HepG2 (cell line): ENCODE measurements around the gene PGM5. TPM values are rescaled to one million over a fixed set of nuclear protein-coding genes. Genes with fewer than 3 reads are reported as not detected.

Experiments used
- ATAC-seq: fragments of 200-7000 bp; cut with Tn5 transposase; 3 replicates; pipeline ENCODE4 v1.9.1; 2020; ENCODE audit warnings: mild to moderate bottlenecking, moderate library complexity
- BruUV-seq: library from RNA; stranded (reverse); fragments of 400-500 nt; replicated peaks from 2 replicates; lab custom pipeline; 2021; lab: Mats Ljungman, UMichigan
- CTCF ChIA-PET: fragments of 300-600 bp; formaldehyde crosslinking; extraction: SDS; loops from one replicate; lab custom pipeline; 2021; ENCODE audit warnings: low total read pairs, inconsistent platforms, low intra/inter-chr PET ratio; lab: Yijun Ruan, JAX
- POLR2A ChIA-PET: fragments of 350-600 bp; sonication (Branson Sonifier 250); formaldehyde crosslinking; loops from one replicate; lab custom pipeline; 2020; ENCODE audit warnings: antibody characterized with exemption, inconsistent platforms; lab: Yijun Ruan, JAX
- DNase-seq: peaks from one replicate; pipeline ENCODE4 v3.0.0-alpha.2; 2015; ENCODE audit warnings: low spot score
- FAIRE-seq: peaks from 3 replicates; lab custom pipeline; 2011; peaks lifted over from hg19 to GRCh38; lab: Jason Lieb, UNC
- H2AFZ ChIP-seq: one replicate; pipeline ENCODE4 v1.6.1; 2011; ENCODE audit warnings: low read length, inconsistent platforms
- H3K27ac ChIP-seq: fragments of 300-600 bp; 3 replicates; pipeline ENCODE4 v1.8.0; 2011; ENCODE audit warnings: mixed run types, mild to moderate bottlenecking, mixed read lengths, low read length, inconsistent platforms; ENCODE audit not compliant: insufficient read depth; ENCODE audit errors: extremely low read length
- H3K27me3 ChIP-seq, 2 experiments: fragments of 200-600 bp in 1 of 2; 2 replicates in 1 of 2; 3 replicates in 1 of 2; pipeline versions ENCODE4 v1.6.0 to v1.8.0; 2011; ENCODE audit warnings: low read length in 2 of 2, mild to moderate bottlenecking in 2 of 2, moderate library complexity in 2 of 2, inconsistent platforms in 1 of 2; ENCODE audit not compliant: insufficient read depth in 2 of 2, control insufficient read depth in 1 of 2
- H3K36me3 ChIP-seq, 2 experiments: fragments of 200-600 bp in 1 of 2; replicated peaks in 1 of 2; 2 replicates in 1 of 2; 3 replicates in 1 of 2; pipeline versions ENCODE4 v1.5.1 to v1.8.0; 2011; ENCODE audit warnings: low read length in 2 of 2, inconsistent platforms in 1 of 2; ENCODE audit not compliant: insufficient read depth in 2 of 2, control insufficient read depth in 1 of 2
- H3K4me1 ChIP-seq: 2 replicates; pipeline ENCODE4 v1.5.1; 2012; ENCODE audit warnings: low read length, inconsistent platforms; ENCODE audit not compliant: insufficient read depth
- H3K4me2 ChIP-seq: 2 replicates; pipeline ENCODE4 v1.6.0; 2011; ENCODE audit warnings: low read depth, low read length, inconsistent platforms
- H3K4me3 ChIP-seq, 3 experiments: fragments of 200-600 bp in 1 of 3; sonication (generic), shearing (Covaris generic) in 1 of 3; replicated peaks in 1 of 3; 2 replicates each; pipeline ENCODE4 v1.5.1; 2011 to 2016; ENCODE audit warnings: low read length in 3 of 3, inconsistent platforms in 2 of 3, low read depth in 2 of 3, mild to moderate bottlenecking in 2 of 3, control low read depth in 1 of 3, mixed read lengths in 1 of 3; ENCODE audit not compliant: insufficient read depth in 1 of 3
- H3K79me2 ChIP-seq: one replicate; pipeline ENCODE4 v1.6.1; 2011; ENCODE audit warnings: low read length, inconsistent platforms; ENCODE audit not compliant: insufficient read depth
- H3K9ac ChIP-seq: 2 replicates; pipeline ENCODE4 v1.6.0; 2011; ENCODE audit warnings: mild to moderate bottlenecking, low read depth, low read length, inconsistent platforms; ENCODE audit not compliant: insufficient read depth
- H3K9me3 ChIP-seq: 2 replicates; pipeline ENCODE4 v1.5.1; 2012; ENCODE audit warnings: mild to moderate bottlenecking, low read length
- H4K20me1 ChIP-seq: 2 replicates; pipeline ENCODE4 v1.6.0; 2011; ENCODE audit warnings: inconsistent platforms, mild to moderate bottlenecking, low read length, moderate library complexity; ENCODE audit not compliant: insufficient read depth
- CBX5 ChIP-seq: sonication (generic); formaldehyde crosslinking; IDR thresholded peaks from 2 replicates; pipeline ENCODE4 v1.4.0; 2020; ENCODE audit warnings: missing genetic modification reagents, borderline replicate concordance
- ISX ChIP-seq: sonication (generic); formaldehyde crosslinking; conservative IDR thresholded peaks from 2 replicates; pipeline ENCODE4 v1.5.0; 2020; ENCODE audit warnings: missing genetic modification reagents
- MED1 ChIP-seq: sonication (generic); formaldehyde crosslinking; IDR thresholded peaks from 2 replicates; pipeline ENCODE4 v1.4.0; 2020; ENCODE audit warnings: missing genetic modification reagents
- SP5 ChIP-seq: IDR thresholded peaks from 2 replicates; pipeline ENCODE4 v1.6.1; 2016; ENCODE audit warnings: low read depth, borderline replicate concordance
- TBL1XR1 ChIP-seq: fragments of 150-350 bp; IDR thresholded peaks from 2 replicates; pipeline ENCODE4 v1.6.1; 2014; ENCODE audit warnings: borderline replicate concordance, low read length; ENCODE audit not compliant: partially characterized antibody
- TOPORS ChIP-seq: sonication (generic); formaldehyde crosslinking; IDR thresholded peaks from 2 replicates; pipeline ENCODE4 v1.8.0; 2023; ENCODE audit warnings: mild to moderate bottlenecking, missing genetic modification reagents
- YY1 ChIP-seq: IDR thresholded peaks from 2 replicates; pipeline ENCODE4 v1.6.1; 2011; ENCODE audit warnings: low read length, low read depth, moderate library complexity, mild to moderate bottlenecking; ENCODE audit not compliant: insufficient read depth, insufficient replicate concordance
- ZNF589 ChIP-seq: sonication (generic); formaldehyde crosslinking; conservative IDR thresholded peaks from 2 replicates; pipeline ENCODE4 v1.8.0; 2022; ENCODE audit warnings: mild to moderate bottlenecking, moderate library complexity, missing genetic modification reagents
- ZNF629 ChIP-seq: sonication (generic); formaldehyde crosslinking; conservative IDR thresholded peaks from 2 replicates; pipeline ENCODE4 v1.5.0; 2020; ENCODE audit warnings: missing genetic modification reagents
- WGBS: methylation state at CpG from one replicate; pipeline ENCODE4 v1.1.6; 2017; ENCODE audit warnings: low lambda C conversion rate; 5-methylcytosine and 5-hydroxymethylcytosine counted together
- in situ Hi-C: cut with HindIII; loops from 2 replicates; pipeline ENCODE4 v1.10.0; 2017; ENCODE audit warnings: low pct_unique_long_range_greater_than_20kb; ENCODE audit not compliant: extremely low pct_ligation_motif_present
- intact Hi-C: fragments of 100-400 bp; cut with micrococcal nuclease; formaldehyde crosslinking; loops from one replicate; pipeline ENCODE4 v1.10.0; 2022; ENCODE audit not compliant: unreplicated experiment
- polyA plus RNA-seq, 8 experiments: library from polyadenylated mRNA; depleted of rRNA in 3 of 8; stranded (reverse) in 7 of 8; unstranded in 1 of 8; fragments of >200 nt; fragmentation: Illumina TruSeq in 4 of 8; extraction: Trizol in 4 of 8; gene quantifications; 2 replicates each; pipeline versions ENCODE4 v1.2.1 to v1.2.3, GENCODE V29; 2011 to 2016; ENCODE audit warnings: low read depth in 4 of 8, missing spikeins in 1 of 8, mixed read lengths in 1 of 8; ENCODE audit not compliant: insufficient read depth in 1 of 8
- total RNA-seq, 5 experiments: library from RNA; depleted of rRNA; stranded (reverse); fragments of >200 nt; fragmentation: Illumina TruSeq; extraction: Trizol; gene quantifications; 2 replicates each; pipeline ENCODE4 v1.2.3, GENCODE V29; 2016; ENCODE audit warnings: low read depth in 1 of 5
- TF ChIP-seq, protein P1 (sequence below): sonication (generic); formaldehyde crosslinking; IDR thresholded peaks from 2 replicates; pipeline ENCODE4 v1.5.0; 2020; ENCODE audit warnings: mild to moderate bottlenecking, missing genetic modification reagents
- TF ChIP-seq, protein P2 (sequence below): sonication (generic); formaldehyde crosslinking; IDR thresholded peaks from 2 replicates; pipeline ENCODE4 v1.9.0; 2021; ENCODE audit warnings: mild to moderate bottlenecking, missing genetic modification reagents

PGM5 gene
- total and polyA plus RNA-seq, 2 of the 13 experiments (the other 11 are each of a cell fraction or from before 2014, with no cell fraction given) = not detected

DNA sequence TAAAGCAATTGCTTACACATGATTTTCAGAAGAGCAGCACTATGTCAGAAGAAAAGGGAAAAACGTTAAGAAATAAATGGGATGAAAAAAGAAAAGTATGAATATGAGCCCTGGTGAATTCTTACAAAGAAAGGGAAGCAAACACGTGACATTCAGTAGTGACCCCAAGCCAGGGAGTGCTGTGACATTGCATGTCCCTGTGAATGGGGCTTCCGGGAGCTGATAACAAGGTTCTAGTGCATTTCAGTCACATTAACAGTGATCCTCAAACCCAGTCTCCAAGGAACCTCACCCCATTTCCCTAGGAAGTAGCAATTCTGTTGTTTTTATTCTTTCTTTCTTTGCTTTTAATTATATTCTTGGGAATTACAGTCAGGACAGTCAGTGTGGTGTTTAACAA, 157.0 kb downstream of the PGM5 start:
- ChIA-PET CTCF (no interaction called here), POLR2A (no interaction called here)
- no peak overlapping the region for H3K4me2 ChIP-seq
- H3K4me3 ChIP-seq = no peak overlapping the region
- FAIRE-seq (no peak), ATAC-seq (no peak), DNase-seq (no peak)
- no peaks in the 10 kb centered on the region for H3K27me3 ChIP-seq
- H3K9ac ChIP-seq = no peak overlapping the region
- no peak overlapping the region for H2AFZ ChIP-seq
- BruUV-seq = no TSS peak
- no peaks in the 10 kb centered on the region for H3K79me2 ChIP-seq
- WGBS = 29% methylated on average over 3 of the region's 3 CpGs
- H3K36me3 ChIP-seq = no peaks in the 10 kb centered on the region
- intact Hi-C loops (no loop called here), in situ Hi-C loops (no loop called here)
- H4K20me1 ChIP-seq = no peaks in the 10 kb centered on the region
- peaks cover 9% of the 10 kb centered on the region for H3K4me1 ChIP-seq
- H3K9me3 ChIP-seq = no peaks in the 10 kb centered on the region
- H3K27ac ChIP-seq = no peak overlapping the region
- TF ChIP-seq TBL1XR1 (no peak), SP5 (no peak), ISX (no peak), CBX5 (CRISPR knock-in tag) (no peak), MED1 (CRISPR knock-in tag) (no peak), ZNF629 (CRISPR knock-in tag) (no peak), YY1 (no peak), ZNF589 (no peak), TOPORS (CRISPR knock-in tag) (no peak)
- TF ChIP-seq, protein P1, sequence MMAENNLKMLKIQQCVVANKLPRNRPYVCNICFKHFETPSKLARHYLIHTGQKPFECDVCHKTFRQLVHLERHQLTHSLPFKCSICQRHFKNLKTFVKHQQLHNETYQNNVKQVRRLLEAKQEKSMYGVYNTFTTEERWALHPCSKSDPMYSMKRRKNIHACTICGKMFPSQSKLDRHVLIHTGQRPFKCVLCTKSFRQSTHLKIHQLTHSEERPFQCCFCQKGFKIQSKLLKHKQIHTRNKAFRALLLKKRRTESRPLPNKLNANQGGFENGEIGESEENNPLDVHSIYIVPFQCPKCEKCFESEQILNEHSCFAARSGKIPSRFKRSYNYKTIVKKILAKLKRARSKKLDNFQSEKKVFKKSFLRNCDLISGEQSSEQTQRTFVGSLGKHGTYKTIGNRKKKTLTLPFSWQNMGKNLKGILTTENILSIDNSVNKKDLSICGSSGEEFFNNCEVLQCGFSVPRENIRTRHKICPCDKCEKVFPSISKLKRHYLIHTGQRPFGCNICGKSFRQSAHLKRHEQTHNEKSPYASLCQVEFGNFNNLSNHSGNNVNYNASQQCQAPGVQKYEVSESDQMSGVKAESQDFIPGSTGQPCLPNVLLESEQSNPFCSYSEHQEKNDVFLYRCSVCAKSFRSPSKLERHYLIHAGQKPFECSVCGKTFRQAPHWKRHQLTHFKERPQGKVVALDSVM (CRISPR knock-in tag) = no peak
- TF ChIP-seq, protein P2, sequence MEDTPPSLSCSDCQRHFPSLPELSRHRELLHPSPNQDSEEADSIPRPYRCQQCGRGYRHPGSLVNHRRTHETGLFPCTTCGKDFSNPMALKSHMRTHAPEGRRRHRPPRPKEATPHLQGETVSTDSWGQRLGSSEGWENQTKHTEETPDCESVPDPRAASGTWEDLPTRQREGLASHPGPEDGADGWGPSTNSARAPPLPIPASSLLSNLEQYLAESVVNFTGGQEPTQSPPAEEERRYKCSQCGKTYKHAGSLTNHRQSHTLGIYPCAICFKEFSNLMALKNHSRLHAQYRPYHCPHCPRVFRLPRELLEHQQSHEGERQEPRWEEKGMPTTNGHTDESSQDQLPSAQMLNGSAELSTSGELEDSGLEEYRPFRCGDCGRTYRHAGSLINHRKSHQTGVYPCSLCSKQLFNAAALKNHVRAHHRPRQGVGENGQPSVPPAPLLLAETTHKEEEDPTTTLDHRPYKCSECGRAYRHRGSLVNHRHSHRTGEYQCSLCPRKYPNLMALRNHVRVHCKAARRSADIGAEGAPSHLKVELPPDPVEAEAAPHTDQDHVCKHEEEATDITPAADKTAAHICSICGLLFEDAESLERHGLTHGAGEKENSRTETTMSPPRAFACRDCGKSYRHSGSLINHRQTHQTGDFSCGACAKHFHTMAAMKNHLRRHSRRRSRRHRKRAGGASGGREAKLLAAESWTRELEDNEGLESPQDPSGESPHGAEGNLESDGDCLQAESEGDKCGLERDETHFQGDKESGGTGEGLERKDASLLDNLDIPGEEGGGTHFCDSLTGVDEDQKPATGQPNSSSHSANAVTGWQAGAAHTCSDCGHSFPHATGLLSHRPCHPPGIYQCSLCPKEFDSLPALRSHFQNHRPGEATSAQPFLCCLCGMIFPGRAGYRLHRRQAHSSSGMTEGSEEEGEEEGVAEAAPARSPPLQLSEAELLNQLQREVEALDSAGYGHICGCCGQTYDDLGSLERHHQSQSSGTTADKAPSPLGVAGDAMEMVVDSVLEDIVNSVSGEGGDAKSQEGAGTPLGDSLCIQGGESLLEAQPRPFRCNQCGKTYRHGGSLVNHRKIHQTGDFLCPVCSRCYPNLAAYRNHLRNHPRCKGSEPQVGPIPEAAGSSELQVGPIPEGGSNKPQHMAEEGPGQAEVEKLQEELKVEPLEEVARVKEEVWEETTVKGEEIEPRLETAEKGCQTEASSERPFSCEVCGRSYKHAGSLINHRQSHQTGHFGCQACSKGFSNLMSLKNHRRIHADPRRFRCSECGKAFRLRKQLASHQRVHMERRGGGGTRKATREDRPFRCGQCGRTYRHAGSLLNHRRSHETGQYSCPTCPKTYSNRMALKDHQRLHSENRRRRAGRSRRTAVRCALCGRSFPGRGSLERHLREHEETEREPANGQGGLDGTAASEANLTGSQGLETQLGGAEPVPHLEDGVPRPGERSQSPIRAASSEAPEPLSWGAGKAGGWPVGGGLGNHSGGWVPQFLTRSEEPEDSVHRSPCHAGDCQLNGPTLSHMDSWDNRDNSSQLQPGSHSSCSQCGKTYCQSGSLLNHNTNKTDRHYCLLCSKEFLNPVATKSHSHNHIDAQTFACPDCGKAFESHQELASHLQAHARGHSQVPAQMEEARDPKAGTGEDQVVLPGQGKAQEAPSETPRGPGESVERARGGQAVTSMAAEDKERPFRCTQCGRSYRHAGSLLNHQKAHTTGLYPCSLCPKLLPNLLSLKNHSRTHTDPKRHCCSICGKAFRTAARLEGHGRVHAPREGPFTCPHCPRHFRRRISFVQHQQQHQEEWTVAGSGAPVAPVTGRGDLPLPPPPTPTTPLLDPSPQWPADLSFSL (CRISPR knock-in tag) = no peak
